Measurements from ENCODE around the gene BIK.
"Not testable (repeated sequence)": the region's sequence is repeated elsewhere in the genome, so short reads cannot be mapped to it uniquely, and the experiment has no call there.

BIK gene

DNA sequence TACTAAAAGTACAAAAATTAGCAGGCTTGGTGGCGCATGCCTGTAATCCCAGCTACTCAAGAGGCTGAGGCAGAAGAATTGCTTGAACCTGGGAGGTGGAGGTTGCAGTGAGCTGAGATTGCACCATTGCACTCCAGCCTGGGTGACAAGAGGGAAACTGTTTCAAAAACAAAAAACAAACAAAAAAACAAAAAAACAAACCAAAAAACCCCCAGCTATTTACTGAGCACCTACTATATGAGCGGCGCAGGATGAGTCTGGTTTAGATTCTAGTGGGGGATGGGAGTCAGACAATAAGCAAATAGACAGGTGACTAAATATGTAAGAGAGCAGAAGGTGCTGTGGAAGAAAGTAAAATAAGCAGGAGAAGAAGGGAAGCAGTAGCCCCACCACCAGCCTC, 5.6 kb upstream of the BIK start:
- not testable (repeated sequence) for DNase-seq (ENCODE audit: low read depth)

DNA sequence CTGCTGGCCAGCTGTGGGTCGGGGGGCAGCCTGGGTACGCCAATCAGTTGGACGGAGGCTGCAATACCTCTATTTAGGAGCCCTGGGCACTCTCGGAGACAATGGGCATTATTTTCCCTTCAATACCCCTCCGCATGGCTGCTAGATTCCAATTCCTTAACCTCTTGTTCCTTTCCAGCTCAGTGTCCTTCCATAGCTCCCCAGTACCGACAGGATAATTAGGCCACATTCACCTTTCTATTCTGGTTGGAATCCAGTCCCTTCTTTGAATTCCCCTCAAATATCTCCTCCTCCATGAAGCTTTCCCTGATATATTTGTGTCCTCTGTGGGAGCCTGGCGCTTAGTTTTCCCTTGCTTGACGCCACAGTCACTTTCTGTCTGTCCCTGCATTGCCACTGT, 4.2 kb upstream of the BIK start:
- DNase-seq (ENCODE audit: low read depth): no peak

DNA sequence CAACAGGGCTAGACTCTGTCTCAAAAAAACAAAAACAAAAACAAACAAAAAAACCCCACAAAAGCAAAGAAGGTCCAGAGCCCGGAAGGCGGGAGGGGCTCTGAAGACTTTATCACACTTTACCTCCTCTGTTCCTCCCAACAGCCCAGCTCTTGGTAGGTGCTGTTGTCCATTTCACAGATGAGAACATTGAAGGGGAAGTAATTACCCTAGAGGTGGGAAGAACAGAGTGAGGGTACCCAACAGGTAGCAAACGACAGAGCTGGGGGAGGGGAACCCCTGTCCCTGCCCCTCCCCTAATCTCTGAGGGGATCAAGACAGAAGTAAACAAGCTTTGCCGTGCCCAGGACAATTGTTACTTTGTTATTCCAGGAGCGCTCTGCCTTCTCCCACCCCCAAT, 1.0 kb upstream of the BIK start:
- DNase-seq (ENCODE audit: low read depth): no peak

DNA sequence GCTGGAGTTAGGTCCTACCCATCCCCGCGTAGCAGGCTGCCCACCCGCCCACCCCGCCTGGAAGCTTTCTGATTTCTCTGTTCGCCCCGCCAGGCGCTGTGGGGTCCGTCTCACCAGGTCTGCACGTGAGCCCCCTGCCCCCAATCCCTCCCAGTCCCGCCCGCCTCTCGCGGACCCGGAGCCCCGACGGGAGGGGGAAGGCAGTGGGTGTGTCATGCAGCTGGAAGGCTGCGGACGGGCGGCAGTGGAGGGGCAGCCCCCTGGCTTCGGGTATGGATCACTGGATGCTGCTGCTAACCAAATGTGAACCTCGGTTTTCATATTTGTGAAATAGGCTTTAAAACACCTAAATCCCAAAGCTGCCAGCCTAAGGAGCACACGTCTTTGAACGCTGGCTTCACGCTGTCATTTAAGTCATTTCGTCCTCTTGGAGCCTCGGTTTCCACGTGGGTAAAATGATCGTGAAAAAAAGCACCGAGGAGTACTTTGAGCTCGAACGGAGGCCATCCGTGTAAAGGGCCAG, 568 bp upstream of the BIK start:
- no peak for DNase-seq (ENCODE audit: low read depth)

DNA sequence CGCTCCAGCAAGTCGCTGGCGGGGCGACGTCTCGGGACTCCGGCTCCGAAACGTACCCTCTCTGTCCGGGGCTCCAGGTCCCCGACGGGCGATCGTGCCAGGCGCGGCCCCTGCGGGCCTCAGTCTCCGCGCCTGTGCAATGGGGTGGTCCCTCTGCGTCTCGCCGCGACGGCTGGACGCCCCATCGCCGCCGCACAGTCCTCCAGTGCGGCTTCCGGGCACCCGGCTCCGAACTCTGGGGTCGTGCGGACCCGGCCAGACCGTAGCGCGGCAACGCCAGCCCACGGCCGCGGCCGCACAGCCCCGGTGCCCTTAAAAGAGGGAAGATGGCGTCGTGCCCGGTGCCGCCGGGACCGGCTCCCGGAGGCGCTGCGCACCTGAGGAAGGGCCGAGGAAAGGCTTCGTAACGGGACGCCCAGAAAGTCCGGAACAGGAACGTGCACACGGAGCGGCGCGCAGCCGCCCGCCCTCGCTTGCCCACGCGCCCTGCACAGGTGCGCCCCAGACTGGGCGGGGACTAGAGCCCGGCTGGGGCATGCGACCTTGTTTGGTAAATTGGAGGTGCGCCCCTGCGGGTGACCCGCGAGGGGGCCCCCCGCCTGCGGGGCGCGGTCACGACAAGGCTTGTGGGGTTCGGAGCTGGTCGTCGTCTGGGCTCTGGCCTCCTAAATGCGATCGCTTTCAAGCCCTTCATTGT, 525 bp downstream of the BIK start:
- DNase-seq (ENCODE audit: low read depth): no peak

DNA sequence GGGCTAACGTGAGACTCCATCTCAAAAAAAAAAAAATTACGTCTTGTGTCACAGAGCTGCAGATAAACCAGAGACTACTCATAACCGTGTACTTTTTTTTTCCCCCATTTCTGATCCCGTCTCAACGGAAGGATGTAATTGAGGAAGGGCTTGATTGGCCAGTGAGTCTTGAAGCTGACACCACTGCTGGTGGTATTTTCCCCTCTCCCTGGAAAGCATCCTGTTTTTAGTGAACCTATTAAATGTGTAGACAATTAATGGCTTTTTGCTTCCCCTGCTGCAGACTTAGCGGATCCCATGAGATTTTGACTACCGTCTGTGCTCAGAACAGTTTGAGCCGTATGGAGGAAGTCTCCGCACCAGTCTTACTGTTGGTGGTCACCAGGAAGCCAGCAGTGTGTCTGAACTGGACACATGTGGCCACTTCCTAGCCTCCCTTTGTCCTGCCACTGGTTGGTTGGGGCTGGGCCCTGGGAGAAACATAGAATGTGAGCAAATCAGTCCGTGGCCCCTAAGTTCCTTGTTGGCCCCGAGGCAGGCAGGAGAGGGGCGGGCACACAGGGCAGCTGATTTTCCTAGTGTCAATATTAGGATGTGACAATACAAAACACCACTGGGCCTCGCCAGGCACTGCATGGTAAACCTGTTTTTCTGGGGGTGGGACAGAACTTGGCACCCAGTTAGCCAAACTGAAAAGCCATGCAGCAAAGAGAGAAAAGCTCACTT, 3.1 kb downstream of the BIK start:
- DNase-seq (ENCODE audit: low read depth): no peak

DNA sequence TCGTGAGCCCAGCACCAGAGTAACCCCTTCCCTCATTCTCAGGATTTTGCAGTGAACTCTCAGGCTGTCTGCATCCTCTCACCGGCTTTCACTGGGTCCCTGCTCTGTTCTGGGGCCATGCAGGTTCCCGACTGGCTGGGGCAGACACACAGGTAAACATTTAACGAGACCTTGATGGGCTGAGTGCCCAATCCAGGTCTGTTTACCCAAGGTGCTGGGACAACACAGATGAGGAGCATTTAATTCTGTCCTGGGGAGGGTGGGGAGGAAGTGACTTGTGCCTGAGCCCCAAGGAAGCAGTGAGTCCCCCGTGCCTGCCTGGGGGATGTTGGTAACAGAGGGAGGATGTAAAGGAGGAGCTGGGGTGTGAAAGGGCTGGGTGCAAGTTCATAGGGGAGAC, 4.4 kb downstream of the BIK start:
- DNase-seq (ENCODE audit: low read depth): no peak

DNA sequence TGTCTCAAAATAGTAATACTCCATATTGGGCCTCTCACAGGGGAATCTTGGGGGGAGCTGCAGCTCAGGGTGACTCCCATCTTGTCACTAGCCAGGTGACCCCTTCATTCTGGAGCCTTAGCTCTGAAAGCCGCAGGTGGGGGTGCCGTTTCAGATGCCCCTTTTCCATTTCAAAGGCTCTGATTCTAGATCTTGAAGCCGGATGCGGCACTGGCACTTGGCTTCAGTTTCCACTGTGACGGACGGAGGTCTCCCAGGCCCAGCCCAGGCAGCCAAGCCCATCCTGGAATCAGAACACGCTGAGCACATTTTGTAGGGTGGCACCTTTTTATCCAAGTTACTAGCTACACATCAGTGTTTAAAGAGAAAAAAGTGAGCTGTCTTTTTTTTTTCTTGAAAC, 6.4 kb downstream of the BIK start:
- no peak for DNase-seq (ENCODE audit: low read depth)

DNA sequence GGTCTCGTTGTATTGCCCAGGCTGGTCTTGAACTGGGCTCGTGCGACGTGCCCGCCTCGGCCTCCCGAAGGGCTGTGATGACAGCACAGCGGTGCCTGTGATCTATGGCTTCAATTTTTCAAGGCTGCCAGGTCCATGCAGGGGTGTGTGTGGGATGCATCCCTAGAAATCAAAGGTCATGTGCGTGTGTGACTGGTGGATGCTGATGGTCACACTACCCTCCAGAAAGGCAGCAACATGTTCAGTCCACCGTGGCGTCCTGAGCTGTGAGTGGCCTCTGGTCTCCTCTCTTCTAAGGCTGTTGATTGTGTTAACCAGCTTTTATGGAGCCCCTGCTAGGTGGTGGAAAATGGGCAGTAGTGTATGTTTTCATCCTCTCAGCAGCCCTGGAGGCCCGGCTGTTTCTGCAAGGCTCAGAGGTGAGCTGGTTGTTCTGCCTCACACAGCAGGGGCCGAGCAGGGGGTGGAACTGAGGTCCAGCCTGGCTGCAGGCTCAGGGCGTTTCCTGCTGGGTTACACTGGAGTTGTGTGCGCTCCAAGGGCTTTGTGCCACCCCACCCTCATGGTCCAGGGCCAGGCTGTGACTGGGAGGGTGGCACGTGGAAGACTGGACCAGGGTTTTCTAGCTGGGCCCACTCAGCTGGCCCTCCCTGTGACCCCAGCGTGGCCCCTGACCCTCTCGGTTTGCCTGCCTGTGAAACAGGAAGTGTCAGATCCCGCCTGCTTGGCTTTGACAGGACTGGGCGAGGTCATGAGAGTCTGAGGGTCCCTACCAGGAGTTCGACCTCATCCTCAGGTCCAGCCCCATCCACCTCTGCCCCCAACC, 7.7 kb downstream of the BIK start:
- no peak for DNase-seq (ENCODE audit: low read depth)

DNA sequence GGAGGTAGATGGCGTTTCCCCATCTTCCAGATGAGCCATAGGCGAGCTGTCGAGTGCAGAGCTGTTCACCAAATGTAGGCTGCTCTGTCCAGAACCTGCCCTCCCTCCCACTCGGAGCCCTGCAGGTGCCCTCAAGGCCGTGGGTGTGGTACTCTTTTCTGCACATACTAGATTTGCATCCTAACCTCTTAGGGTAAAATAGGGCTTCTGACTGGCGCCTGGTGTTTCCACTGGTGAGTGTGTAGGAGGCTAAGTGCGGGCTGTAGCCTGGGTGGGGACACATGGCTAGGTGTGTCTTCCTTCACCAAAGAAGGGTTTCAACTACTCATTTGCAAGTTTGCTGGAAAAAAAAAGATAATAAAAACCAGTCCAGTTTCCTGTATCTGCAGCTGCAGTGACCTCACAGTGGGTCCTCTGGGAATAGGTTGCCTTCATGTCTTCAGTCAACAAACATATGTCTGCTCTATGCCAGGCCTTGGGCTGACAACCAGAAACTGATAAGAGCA, 8.5 kb downstream of the BIK start:
- no peak for DNase-seq (ENCODE audit: low read depth)

DNA sequence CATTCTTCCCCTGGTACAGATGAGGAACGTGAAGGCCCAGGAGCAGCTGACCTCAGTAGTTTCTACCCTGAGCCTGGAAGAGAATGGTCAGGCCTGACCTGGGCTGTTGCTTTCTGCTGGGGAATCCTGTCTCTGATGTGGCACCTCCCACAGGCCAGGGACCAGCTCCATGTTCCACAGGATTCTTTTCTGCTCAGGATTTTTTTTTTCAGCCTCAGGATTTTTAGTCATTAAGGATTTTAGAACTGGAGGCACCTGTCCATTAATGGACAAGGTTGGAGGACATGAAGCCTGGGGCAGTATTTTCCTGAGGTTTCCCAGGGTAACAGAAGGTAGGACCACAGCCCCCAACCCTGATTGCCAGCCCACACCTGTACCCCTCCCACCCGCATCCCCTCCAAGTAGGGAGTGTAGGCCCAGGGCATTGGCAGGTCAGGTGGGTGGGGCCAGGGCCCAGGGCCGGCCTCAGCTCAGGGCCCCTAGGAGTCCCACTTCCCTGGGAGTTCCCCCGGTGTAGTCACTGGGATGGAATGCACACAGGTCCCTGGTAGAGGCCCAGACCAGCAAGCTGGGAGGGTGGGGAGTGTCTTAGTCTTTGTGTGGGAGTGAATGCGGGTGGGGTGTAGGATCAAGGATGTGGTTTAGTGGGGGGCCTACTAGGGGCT, 16.1 kb downstream of the BIK start:
- DNase-seq (ENCODE audit: low read depth): peak; percentile 94

DNA sequence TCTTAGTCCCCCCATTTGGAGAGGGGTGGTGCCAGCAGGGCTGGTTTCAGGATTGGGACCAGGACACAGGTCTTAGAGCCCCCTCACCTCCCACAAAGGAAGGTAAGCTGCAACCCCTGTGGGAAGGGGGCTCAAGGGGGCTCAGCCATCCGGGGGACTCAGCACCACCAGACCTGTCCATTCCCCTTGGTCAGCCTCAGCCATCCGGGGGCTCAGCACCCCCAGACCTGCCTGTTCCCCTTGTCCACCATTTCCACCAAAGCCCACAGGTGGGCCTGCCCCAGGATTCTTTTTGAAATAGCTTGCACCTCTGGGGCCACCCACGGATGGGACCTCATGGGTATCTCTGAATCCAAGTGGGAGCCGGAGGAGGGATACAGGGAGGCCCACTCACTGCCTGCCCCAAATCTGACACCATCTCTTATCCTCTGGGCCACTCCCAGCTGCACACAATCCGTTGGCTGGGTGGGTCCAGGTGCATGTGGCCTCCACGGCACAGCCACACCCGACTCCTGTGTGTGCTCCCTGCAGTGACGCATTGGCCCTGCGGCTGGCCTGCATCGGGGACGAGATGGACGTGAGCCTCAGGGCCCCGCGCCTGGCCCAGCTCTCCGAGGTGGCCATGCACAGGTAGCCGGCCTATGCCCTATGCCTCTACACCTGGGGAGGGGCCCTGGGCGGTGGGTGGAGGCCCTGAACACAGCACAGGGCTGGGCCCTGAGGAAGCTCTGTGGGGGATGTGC, 16.8 kb downstream of the BIK start:
- DNase-seq (ENCODE audit: low read depth): no peak

DNA sequence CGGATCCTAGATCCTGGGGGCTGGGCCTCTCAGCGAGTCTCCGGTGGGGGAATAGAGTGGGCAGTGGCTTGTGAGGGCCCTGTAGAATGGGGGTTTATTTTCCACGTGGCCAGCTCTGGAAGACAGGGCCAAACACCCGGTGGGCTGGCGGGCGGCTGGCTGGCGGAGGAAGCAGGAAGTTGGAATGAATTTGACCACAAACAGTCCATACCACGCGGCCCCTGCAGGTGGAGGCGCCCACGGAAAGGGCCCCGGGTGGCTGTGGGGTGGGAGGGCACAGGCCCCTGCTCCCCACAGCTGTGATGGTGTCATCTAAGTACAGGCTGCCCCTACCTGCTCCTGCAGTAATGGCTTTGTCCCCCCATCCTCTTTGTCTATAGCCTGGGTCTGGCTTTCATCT, 17.6 kb downstream of the BIK start:
- DNase-seq (ENCODE audit: low read depth): no peak

DNA sequence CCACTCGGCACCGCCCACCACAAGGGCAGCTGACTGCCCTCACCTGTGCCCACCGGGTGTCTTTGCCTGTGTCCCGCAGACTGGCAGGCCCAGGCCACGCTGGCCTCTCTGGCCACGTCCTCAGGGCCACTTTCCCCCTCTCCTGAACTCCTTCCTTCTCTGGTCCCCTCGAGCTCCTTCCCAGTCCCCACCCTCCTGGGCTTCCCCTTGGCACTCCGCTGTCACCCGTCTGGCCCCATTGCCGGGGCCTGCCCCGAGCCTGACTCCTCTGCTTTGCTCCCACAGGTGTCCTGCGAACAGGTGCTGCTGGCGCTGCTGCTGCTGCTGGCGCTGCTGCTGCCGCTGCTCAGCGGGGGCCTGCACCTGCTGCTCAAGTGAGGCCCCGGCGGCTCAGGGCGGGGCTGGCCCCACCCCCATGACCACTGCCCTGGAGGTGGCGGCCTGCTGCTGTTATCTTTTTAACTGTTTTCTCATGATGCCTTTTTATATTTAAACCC, 18.4 kb downstream of the BIK start:
- no peak for DNase-seq (ENCODE audit: low read depth)

DNA sequence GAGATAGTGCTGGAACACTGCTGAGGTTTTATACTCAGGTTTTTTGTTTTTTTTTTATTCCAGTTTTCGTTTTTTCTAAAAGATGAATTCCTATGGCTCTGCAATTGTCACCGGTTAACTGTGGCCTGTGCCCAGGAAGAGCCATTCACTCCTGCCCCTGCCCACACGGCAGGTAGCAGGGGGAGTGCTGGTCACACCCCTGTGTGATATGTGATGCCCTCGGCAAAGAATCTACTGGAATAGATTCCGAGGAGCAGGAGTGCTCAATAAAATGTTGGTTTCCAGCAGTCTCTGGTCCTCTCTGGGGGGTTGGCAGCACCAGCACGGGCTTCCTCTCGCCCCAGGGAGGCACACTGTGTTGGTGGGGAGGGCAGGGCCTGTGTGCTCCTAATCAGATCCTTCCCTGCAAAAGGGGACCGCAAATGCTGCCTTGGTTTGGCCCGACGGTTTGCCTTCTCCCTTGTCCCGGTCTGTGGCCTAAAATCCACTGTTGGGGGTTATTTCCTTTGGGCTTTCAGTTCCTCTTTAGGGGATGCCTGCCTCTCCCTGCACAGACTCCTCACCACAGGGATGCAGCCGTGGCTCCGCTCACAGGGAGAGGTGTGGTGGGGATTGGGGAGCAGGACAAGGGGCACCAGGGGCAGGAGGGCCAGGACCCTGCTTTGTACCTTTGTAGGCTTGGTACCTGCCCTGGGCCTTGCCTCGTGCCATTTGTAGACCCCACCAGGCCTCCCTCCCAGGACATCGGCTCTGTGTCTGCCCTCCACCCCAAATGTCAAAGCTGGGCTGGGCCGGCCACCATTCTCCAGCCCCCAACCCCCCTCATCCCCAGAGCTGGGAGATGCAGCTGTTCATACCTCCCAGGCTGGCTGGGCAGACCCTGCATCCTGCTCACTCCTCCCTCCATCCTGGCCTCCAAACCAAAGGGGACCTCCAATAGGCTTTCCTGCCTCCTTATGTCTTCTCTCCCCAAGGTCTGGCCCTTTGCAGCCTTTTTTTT, 19.2 kb downstream of the BIK start:
- DNase-seq (ENCODE audit: low read depth): no peak

DNA sequence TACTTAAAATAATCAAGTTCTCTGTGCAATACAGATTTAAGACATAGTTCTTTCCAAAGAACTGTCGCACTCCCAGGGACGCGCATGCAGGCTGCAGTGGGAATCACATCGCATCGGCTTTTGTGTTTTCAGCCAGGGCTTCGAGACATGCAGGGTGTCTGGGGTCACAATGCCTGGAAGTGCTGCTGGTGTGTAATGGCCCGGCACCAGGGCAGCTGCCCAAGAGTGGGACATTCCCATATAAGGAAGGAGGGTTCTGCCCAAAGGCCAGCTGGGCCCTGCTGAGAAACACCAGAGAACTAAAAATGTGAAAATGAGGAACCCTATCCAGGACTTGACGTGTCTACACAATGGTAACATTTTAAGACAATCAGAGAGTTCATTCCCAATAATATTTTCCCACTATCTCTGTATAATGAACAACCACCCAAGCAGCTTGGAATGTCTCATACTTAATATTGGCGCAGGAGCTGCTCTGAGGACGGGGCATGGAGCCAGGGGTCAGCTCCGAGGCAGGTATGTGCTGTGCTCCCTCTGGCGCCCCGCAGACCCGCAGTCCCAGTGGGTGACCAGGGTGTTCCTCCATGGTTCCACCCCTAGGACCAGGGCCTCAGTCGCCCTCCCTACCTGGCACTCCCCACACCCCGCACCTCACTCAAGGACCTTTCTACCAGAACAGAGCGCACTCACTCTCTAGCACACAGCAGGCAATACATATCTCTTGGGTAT, 21.4 kb downstream of the BIK start:
- DNase-seq (ENCODE audit: low read depth): no peak

DNA sequence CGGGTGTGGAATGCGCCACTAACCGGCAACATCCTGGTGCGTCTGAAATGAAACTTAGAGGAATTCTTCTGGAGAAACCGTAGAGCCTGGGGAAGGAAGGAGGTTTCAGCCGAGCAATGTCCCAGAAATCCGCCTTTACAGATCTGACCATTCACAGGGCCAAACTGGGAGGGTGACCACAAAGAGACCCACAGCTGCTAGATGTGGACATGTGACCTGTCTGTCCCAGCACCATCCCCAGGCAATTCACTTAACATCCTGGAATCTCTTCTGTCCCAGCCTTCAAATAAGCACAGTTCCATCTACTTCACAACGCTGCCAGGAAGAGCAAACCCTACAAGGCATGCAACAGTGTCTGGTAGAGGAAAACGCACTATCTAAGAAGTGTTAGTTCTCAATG, 22.9 kb downstream of the BIK start:
- no peak for DNase-seq (ENCODE audit: low read depth)

DNA sequence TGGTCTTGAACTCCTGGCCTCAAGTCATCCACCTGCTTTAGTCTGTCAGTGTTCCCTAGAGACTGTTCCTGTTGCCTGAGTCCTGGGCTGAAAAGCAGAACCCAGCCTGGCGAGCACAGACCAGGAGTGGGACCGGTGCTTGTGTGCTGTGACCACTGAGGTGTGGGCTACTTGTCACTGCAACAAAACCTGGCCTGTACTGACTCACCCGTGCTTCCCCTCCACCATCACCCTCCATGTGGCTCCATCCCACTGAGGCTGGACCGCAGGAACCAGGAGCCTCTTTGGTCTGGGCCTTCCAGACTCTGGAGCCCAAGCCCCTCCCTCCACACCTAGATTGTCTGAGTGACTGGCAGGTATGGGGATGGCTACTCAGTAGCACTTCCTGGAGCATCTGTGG, 24.0 kb downstream of the BIK start:
- no peak for DNase-seq (ENCODE audit: low read depth)

DNA sequence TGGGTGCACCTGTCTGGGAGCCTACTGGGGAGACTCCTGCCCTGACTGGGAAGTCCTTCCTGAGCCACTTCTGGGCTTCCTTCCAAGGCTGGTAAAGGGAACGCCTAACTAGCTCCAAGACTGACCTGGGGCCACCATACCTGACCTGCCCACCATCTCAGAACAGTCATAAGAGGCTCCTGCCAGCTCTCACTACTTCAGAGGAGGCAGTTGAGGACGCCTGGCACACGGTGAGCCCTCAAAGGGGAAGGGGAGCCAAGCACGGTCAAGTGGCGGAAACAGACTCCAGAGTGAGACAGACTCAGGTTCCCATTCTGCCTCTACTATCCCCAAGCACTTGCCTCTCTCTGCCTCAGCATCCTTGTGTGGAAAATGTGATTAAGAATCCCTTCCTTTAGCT, 25.0 kb downstream of the BIK start:
- DNase-seq (ENCODE audit: low read depth): no peak

All from ELR (cell line).